ENCODE measurements around the gene OR2F2. TPM values are rescaled to one million over a fixed set of nuclear protein-coding genes. Genes with fewer than 3 reads are reported as not detected.

Gene OR2F2
- total RNA-seq, 2 experiments from 2014 or later = not detected

DNA sequence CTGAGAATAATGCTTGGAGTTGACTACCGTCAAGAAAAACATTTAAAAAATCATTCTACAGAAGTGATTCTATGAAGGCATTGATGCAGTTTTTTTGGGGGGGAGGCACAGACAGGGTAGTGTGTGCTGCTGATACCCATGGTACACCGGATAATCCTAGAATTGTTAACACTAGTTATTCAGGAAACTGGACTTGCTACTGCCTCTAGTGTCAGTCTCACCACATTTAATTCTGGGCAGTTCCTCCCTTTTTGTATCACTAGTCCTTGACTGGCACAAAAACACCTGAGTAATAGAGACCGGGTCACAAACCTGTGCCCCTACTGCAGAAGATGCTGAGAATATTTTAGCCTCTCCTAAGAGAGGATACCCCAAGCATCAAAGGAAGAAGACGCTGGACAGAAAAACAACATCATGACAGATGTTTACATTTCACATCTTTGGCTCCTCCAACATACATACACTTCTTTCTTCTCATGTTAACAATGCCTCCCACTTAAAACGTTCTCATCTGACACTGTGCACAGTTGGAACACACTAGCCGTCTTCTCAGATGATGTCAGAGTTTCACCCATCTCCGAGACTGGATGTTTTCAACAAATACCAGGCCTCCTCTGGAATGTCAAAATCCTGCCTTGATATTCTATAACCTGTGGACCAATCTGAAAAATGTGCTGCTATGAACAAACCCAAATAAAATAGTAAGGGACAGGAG lies 19.9 kb upstream of the OR2F2 start:
- CTCF ChIA-PET = no interaction called here

DNA sequence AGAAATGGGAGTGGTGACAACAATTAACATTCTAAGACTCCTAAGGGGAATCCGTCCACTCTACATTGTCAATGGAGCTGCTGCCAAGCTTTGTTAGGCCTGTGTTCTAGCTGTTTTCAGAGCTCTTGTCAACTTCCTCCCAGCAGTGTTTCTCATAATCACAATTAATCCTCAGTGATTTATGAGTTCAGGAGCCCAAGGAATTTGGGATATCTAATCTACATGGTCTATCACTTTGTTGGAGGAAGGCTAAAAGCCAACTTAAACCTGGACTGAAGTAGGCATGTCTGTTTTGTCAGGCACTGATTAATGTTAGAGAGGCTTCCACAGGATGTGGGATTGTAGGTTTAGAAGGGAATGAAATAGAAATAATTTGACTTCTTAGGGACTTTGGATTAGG lies 10.2 kb upstream of the OR2F2 start:
- DNase-seq (no peak), ATAC-seq (no peak)
- ChIA-PET CTCF (interaction anchor here (0.8 kb wide), 1 partner anchor 9 kb away, joined by 3 read pairs; no protein-coding TSS in a partner anchor), POLR2A (no interaction called here)
- no peak overlapping the region for H3K4me3 Mint-ChIP-seq
- no peaks in the 10 kb centered on the region for H3K9me3 Mint-ChIP-seq (ENCODE audit: low read depth)
- peaks cover 9% of the 10 kb centered on the region for H3K4me1 Mint-ChIP-seq
- no peak overlapping the region for H3K27ac Mint-ChIP-seq
- H3K27me3 Mint-ChIP-seq = peaks cover 23% of the 10 kb centered on the region
- intact Hi-C loops (cut with DNase I, micrococcal nuclease) = loop anchor here in 1 of 2 experiments (5.0 kb wide), 1 partner anchor 52 kb away; no protein-coding TSS in a partner anchor
- no peaks in the 10 kb centered on the region for H3K36me3 Mint-ChIP-seq (ENCODE audit: low read depth)

More for the DNA sequence above, 19.9 kb upstream of the OR2F2 start:
- peaks cover 4% of the 10 kb centered on the region for H3K4me1 Mint-ChIP-seq
- intact Hi-C loops (cut with DNase I, micrococcal nuclease) = loop anchor here in 1 of 2 experiments (5.0 kb wide), 1 partner anchor 62 kb away; no protein-coding TSS in a partner anchor
- no peaks in the 10 kb centered on the region for H3K9me3 Mint-ChIP-seq (ENCODE audit: low read depth)
- no peak for DNase-seq
- H3K4me3 Mint-ChIP-seq = no peak overlapping the region
- peaks cover 13% of the 10 kb centered on the region for H3K27me3 Mint-ChIP-seq
- ATAC-seq = no peak
- H3K36me3 Mint-ChIP-seq (ENCODE audit: low read depth) = no peaks in the 10 kb centered on the region
- POLR2A ChIA-PET = no interaction called here
- no peak overlapping the region for H3K27ac Mint-ChIP-seq

DNA sequence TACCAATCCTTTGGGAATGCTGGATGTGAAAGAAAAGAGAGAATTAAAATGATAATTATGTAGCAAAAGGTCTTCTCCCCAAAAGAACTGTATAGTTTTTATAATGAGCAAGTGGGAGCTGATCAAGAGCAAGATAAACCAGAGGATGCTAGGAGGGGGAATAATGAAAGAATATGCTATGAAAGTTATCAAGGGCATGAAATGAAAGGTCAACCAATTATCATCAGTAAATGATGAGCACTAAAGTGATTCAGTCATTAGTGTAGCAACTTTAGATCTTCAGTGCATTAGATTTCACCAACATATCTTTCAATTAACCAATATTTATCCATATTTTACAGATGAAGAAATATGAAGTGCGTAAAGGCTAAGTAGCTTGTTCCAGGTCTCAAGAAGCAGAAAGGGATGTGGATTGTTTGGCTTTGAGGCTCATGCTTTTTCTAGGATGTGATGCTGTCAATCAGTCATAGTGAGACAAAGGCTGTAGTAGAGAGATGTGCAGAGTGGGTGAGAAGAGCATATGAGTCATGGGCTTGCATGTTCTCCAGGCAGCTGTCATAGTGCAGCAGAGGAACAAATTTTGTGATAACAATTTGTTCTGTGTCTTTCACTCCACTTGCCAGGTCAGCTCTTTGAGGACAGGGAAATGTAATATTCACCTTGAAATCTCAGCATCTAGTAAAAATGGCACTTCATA lies 5.7 kb upstream of the OR2F2 start:
- peaks cover 3% of the 10 kb centered on the region for H3K36me3 Mint-ChIP-seq (ENCODE audit: low read depth)
- peaks cover 5% of the 10 kb centered on the region for H3K9me3 Mint-ChIP-seq (ENCODE audit: low read depth)
- peak; percentile 38 for DNase-seq
- no peak overlapping the region for H3K4me3 Mint-ChIP-seq
- H3K27me3 Mint-ChIP-seq = peaks cover 11% of the 10 kb centered on the region
- peak; percentile 100 for ATAC-seq
- POLR2A ChIA-PET = interaction anchor here (1.2 kb wide), 1 partner anchor 27 kb away, joined by 5 read pairs; the partner anchor contains the start of gene TCAF1
- intact Hi-C loops (cut with DNase I, micrococcal nuclease) = loop anchor here (1.0 to 5.0 kb wide), 3 partner anchors 27 to 48 kb away; partner anchors contain the start of gene TCAF1 (in 2 of the 2)
- H3K4me1 Mint-ChIP-seq = peaks cover 12% of the 10 kb centered on the region
- CTCF ChIA-PET = interaction anchor here (0.8 to 1.8 kb wide), 7 partner anchors 17 to 199 kb away, joined by 3 to 7 read pairs (median 3); partner anchors contain the start of gene TCAF1
- H3K27ac Mint-ChIP-seq = no peak overlapping the region

- no peak for DNase-seq
- H3K9me3 Mint-ChIP-seq (ENCODE audit: low read depth) = peaks cover 5% of the 10 kb centered on the region
- peaks cover 16% of the 10 kb centered on the region for H3K27me3 Mint-ChIP-seq
- no peak overlapping the region for H3K27ac Mint-ChIP-seq
- ChIA-PET POLR2A (interaction anchor here (0.6 kb wide), 1 partner anchor 30 kb away, joined by 7 read pairs; the partner anchor contains the start of gene TCAF1), CTCF (interaction anchor here (0.7 kb wide), 1 partner anchor 19 kb away, joined by 4 read pairs; no protein-coding TSS in a partner anchor)
- H3K4me1 Mint-ChIP-seq = peaks cover 12% of the 10 kb centered on the region
- peaks cover 3% of the 10 kb centered on the region for H3K36me3 Mint-ChIP-seq (ENCODE audit: low read depth)
- no peak overlapping the region for H3K4me3 Mint-ChIP-seq
- no peak for ATAC-seq
- intact Hi-C loops (cut with DNase I, micrococcal nuclease) = no loop called here
Observed at GRCh38 chr7:143931739-143932138, 3.3 kb upstream of the OR2F2 start.

DNA sequence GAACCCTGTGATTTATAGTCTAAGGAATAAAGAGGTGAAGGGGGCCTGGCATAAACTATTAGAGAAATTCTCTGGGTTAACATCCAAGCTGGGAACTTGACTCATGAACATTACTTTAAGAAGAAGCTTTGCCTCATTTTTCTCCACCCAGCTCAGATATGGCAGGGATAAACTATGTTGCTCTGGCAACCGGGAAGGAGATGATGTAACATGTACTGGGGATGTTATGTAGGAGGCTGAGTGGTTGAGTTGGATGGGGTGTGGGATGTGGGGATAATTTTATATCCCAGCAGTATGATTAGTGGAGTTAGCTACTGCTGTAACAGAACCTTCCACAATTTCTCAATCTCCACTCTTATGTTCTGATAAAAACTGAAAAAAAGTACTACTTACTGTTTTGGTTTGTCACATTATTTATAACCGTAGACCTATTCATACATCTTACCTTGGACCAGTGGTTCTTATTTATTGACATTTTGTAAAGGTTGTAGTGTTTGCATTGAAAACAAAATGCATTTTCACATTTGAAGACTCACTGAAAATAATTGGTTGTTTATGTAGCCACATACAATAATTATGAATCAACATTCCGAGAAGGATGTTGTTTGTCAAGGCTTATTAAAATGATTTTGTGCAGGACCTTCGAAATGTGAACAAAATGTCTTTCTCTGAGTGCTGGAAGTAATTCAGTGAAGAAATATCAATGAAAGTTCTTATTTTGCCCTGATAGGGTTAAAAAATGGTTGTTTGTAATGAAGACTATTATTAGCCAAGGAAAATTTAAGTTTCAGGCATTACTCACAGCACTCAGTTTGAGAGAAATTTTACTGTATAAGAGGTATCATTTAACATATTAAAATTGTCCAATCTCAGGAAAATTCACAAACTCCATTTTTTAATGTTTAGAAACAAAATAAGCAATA lies 1.3 kb downstream of the OR2F2 start:
- CTCF ChIA-PET = no interaction called here
- DNase-seq = no peak
- POLR2A ChIA-PET = no interaction called here

DNA sequence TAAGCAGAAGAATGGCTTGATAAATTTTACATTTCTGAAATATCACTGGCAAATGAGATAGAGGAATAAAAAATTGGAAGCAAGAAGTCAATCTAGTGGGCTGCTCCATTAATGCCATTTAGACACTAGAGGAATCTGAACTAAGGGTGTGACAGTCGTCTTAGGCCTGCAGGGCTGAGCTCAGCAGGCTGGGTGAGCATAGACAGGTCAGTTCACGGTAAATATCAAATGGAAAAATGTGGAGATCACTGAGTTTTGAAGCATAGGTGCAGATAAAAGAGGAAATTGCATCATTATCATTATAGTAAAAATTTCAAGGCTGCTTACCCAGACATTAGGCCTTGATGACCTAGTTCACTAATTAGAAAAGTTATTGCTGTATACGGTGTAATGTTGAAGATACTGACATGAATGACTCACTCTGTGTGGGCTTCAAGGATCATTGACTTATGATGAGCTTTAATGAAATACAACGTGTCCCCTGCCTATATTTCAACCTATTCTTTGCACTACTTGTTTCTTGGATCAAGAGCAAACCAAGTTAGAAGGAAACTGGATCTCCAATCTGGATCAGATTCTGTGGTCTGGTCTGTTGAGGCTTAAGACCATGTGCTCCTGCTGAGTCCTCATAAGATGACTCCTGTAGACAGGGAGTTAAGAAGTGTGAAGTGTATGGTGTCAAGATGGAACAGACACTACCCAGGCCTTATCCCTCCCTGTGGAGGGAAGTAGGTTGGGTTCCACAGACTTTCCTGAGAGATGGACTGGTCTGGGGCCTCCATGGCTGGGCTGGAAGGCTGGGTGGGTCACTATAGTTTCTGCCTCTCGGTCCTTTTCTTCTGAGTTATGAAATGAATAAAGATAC lies 3.6 kb downstream of the OR2F2 start:
- H3K27me3 Mint-ChIP-seq = peaks cover 16% of the 10 kb centered on the region

More for the DNA sequence above, 1.3 kb downstream of the OR2F2 start:
- Mint-ChIP-seq H3K4me3 (no peak overlapping the region), H3K27ac (no peak overlapping the region), H3K27me3 (peaks cover 10% of the 10 kb centered on the region), H3K36me3 (ENCODE audit: low read depth) (peaks cover 3% of the 10 kb centered on the region), H3K9me3 (ENCODE audit: low read depth) (peaks cover 5% of the 10 kb centered on the region), H3K4me1 (no peaks in the 10 kb centered on the region)
- intact Hi-C loops (cut with DNase I, micrococcal nuclease) = no loop called here
- no peak for ATAC-seq

GRCh38 chr7:143945423-143945822 lies 10.4 kb downstream of the OR2F2 start:
- H3K27ac Mint-ChIP-seq = no peak overlapping the region
- no peaks in the 10 kb centered on the region for H3K36me3 Mint-ChIP-seq (ENCODE audit: low read depth)
- H3K9me3 Mint-ChIP-seq (ENCODE audit: low read depth) = no peaks in the 10 kb centered on the region
- peaks cover 36% of the 10 kb centered on the region for H3K27me3 Mint-ChIP-seq
- H3K4me3 Mint-ChIP-seq = no peak overlapping the region
- ChIA-PET POLR2A (no interaction called here), CTCF (no interaction called here)
- H3K4me1 Mint-ChIP-seq = no peaks in the 10 kb centered on the region
- DNase-seq (no peak), ATAC-seq (no peak)
- intact Hi-C loops (cut with DNase I, micrococcal nuclease) = no loop called here

More for the DNA sequence above, 3.6 kb downstream of the OR2F2 start:
- CTCF ChIA-PET = no interaction called here
- H3K36me3 Mint-ChIP-seq (ENCODE audit: low read depth) = no peaks in the 10 kb centered on the region
- ATAC-seq = no peak
- no peaks in the 10 kb centered on the region for H3K9me3 Mint-ChIP-seq (ENCODE audit: low read depth)
- POLR2A ChIA-PET = no interaction called here
- no peak overlapping the region for H3K4me3 Mint-ChIP-seq
- H3K27ac Mint-ChIP-seq = no peak overlapping the region
- H3K4me1 Mint-ChIP-seq = no peaks in the 10 kb centered on the region
- intact Hi-C loops (cut with DNase I, micrococcal nuclease) = no loop called here
- DNase-seq = no peak

- Mint-ChIP-seq H3K4me3 (no peak overlapping the region), H3K27ac (no peak overlapping the region), H3K36me3 (ENCODE audit: low read depth) (no peaks in the 10 kb centered on the region), H3K9me3 (ENCODE audit: low read depth) (no peaks in the 10 kb centered on the region), H3K4me1 (no peaks in the 10 kb centered on the region), H3K27me3 (peaks cover 32% of the 10 kb centered on the region)
- ChIA-PET CTCF (interaction anchor here (0.6 kb wide), 1 partner anchor 13 kb away, joined by 3 read pairs; no protein-coding TSS in a partner anchor), POLR2A (no interaction called here)
- no peak for ATAC-seq
- no peak for DNase-seq
- intact Hi-C loops (cut with DNase I, micrococcal nuclease) = no loop called here
Observed at GRCh38 chr7:143947111-143947510, 12.1 kb downstream of the OR2F2 start.

DNA sequence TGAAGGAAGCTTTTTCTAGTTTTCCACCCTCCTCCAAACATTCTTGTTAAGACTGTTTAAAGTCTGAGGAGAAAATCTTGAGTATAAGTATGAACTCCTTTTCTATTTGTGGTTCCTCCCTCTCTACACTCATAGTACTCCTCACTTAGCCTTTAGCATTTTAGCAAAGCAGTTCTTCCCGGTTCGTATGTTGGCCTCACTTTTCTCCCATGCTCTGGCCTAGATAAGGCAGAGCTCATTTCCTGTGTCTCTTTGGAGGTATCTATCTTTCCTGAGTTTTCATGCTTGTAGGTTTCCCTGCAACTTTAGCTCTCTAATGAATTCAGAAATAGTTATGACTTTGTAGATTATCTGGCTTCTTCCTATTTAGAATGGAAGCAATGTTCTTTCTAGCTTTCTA lies 13.7 kb downstream of the OR2F2 start:
- Mint-ChIP-seq H3K36me3 (ENCODE audit: low read depth) (no peaks in the 10 kb centered on the region), H3K27ac (no peak overlapping the region), H3K4me1 (no peaks in the 10 kb centered on the region), H3K4me3 (no peak overlapping the region), H3K9me3 (ENCODE audit: low read depth) (no peaks in the 10 kb centered on the region), H3K27me3 (peaks cover 31% of the 10 kb centered on the region)
- ChIA-PET POLR2A (no interaction called here), CTCF (interaction anchor here (1.1 kb wide), 1 partner anchor 47 kb away, joined by 3 read pairs; the partner anchor contains the start of gene TCAF1)
- ATAC-seq (no peak), DNase-seq (no peak)
- intact Hi-C loops (cut with DNase I, micrococcal nuclease) = loop anchor here in 1 of 2 experiments (1.0 kb wide), 1 partner anchor 15 kb away; no protein-coding TSS in a partner anchor

GRCh38 chr7:143953421-143953820 lies 18.4 kb downstream of the OR2F2 start:
- H3K27me3 Mint-ChIP-seq = peaks cover 33% of the 10 kb centered on the region
- ChIA-PET CTCF (no interaction called here), POLR2A (no interaction called here)
- DNase-seq (no peak), ATAC-seq (no peak)
- H3K4me3 Mint-ChIP-seq = no peak overlapping the region
- H3K27ac Mint-ChIP-seq = no peak overlapping the region
- intact Hi-C loops (cut with DNase I, micrococcal nuclease) = no loop called here
- H3K4me1 Mint-ChIP-seq = no peaks in the 10 kb centered on the region
- H3K9me3 Mint-ChIP-seq (ENCODE audit: low read depth) = no peaks in the 10 kb centered on the region
- H3K36me3 Mint-ChIP-seq (ENCODE audit: low read depth) = no peaks in the 10 kb centered on the region

All from activated CD4-positive, alpha-beta T cell treated with anti-CD3 and anti-CD28 coated beads for 36 hours (primary cell).